ENCODE results near the gene KRTAP5-6.

Gene KRTAP5-6, protein sequence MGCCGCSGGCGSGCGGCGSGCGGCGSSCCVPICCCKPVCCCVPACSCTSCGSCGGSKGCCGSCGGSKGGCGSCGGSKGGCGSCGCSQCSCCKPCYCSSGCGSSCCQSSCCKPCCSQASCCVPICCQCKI

GRCh38 chr11:1696608-1697570, at the start of gene KRTAP5-6:
KRTAP5-6 (plus strand) TSS chr11:1697195; CDS start chr11:1697246, 51 bp downstream.
- no peak for DNase-seq
- in situ Hi-C loops (cut with MboI; ENCODE audit: low pct_unique_long_range_greater_than_20kb, low sequenced_read_pairs), result no loop called here

GRCh38 chr11:1647901-1648652, 48.9 kb upstream of the KRTAP5-6 start:
- no peak for DNase-seq

DNA sequence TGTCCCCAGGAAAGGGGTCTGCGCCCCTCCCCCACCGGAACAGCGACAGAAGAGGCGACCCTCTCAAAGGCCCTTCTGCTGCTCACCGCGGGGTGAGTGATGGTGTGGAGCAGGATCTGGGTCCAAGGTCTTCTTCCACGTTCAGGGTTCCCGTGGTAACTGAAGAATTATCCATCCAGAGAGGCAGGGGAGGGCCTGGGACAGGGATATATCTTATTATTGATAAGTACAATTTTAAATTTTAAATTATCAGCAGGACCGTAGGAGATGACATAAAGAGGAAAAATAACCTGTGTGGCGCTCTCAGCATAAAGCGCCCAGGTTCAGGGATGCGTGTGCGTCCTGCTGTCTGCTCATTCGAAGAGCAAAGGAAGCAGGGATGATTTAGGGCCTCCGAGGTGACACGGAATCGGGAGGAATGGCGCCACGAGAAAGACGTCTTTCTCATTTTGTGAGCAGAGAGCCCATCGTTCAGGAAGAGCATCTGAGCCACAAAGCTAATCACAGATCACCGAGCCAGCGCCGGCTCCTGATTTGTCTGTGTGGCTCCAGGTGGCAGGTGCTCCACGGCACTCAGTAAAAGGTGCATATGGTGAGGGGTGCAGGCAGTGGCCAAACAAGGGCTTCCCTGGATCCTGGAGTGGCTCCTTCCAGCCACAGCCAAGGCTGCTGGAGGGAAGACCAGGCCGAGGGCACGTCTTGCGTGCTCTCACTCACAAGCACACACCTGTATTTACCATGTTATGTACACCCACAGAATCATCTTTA, 48.2 kb upstream of the KRTAP5-6 start:
- in situ Hi-C loops (cut with MboI; ENCODE audit: low pct_unique_long_range_greater_than_20kb, low sequenced_read_pairs), result no loop called here

More at GRCh38 chr11:1647901-1648652, 48.9 kb upstream of the KRTAP5-6 start:
- in situ Hi-C loops (cut with MboI; ENCODE audit: low pct_unique_long_range_greater_than_20kb, low sequenced_read_pairs), result no loop called here

GRCh38 chr11:1650034-1650917, 46.7 kb upstream of the KRTAP5-6 start:
- no peak for DNase-seq
- in situ Hi-C loops (cut with MboI; ENCODE audit: low pct_unique_long_range_greater_than_20kb, low sequenced_read_pairs), result no loop called here

More for the DNA sequence above, 48.2 kb upstream of the KRTAP5-6 start:
- DNase-seq, result no peak

DNA sequence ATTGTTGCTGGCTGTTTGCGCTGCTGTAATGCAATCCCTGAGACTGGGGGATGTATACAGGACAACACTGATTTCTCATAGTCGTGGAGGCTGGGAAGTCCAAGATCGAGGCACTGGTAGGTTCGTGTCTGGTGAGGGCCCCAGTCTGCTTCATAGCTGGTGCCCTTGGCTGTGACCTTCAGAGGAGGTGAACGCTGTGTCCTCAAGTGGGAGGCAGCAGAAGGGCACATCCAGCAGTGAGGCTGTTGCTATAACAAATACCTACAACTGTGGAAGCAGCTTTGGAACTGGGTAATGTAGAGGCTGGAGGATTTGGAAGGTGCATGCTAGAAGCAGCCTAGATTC, 46.1 kb upstream of the KRTAP5-6 start:
- no peak for DNase-seq
- in situ Hi-C loops (cut with MboI; ENCODE audit: low pct_unique_long_range_greater_than_20kb, low sequenced_read_pairs), result no loop called here

DNA sequence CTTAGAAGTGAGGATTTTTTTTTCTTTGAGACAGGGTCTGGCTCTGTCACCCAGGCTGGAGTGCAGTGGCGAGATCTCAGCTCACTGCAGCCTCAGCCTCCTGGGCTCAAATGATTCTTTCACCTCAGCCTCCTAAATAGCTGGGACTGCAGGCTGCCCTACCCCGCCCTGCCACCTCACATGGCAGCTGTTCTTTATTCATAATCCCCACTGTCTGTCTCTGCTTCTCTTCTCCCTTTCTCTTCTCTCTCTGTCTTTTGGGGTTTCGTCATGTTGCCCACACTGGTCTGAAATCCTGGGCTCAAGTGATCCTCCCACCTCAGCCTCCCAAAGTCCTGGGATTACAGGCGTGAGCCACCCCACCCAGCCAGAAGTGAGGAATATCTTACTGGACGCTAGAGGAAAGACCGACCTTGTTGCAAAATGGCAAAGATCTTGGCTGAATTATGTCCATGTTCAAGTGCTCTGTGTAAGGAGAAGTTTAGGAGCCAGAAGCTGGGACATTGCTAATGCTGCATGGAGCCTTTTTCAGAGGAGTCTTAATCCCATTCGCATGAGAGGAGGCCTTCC, 45.5 kb upstream of the KRTAP5-6 start:
- in situ Hi-C loops (cut with MboI; ENCODE audit: low pct_unique_long_range_greater_than_20kb, low sequenced_read_pairs), result no loop called here
- no peak for DNase-seq

- no peak for DNase-seq
- in situ Hi-C loops (cut with MboI; ENCODE audit: low pct_unique_long_range_greater_than_20kb, low sequenced_read_pairs), result no loop called here
Measured at GRCh38 chr11:1652026-1652425, 45.0 kb upstream of the KRTAP5-6 start.

DNA sequence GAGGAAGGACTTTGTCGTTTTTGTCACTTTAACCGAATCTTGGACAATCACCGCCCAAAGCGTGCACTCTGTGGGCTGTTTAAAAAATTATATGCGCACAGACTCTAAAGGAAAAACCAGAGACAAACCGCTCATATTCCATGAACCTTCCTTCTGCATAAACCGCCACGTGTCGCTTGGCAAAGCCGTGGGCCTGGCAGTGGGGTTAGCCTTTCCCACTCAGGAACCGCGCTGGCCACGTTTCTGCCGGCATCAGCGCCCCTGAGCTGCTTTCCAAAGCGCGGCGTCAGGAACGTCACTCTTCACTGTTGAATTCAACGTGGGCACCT, 44.6 kb upstream of the KRTAP5-6 start:
- no peak for DNase-seq
- in situ Hi-C loops (cut with MboI; ENCODE audit: low pct_unique_long_range_greater_than_20kb, low sequenced_read_pairs), result no loop called here

- in situ Hi-C loops (cut with MboI; ENCODE audit: low pct_unique_long_range_greater_than_20kb, low sequenced_read_pairs), result no loop called here
Measured at GRCh38 chr11:1652771-1653540, 44.0 kb upstream of the KRTAP5-6 start.

DNA sequence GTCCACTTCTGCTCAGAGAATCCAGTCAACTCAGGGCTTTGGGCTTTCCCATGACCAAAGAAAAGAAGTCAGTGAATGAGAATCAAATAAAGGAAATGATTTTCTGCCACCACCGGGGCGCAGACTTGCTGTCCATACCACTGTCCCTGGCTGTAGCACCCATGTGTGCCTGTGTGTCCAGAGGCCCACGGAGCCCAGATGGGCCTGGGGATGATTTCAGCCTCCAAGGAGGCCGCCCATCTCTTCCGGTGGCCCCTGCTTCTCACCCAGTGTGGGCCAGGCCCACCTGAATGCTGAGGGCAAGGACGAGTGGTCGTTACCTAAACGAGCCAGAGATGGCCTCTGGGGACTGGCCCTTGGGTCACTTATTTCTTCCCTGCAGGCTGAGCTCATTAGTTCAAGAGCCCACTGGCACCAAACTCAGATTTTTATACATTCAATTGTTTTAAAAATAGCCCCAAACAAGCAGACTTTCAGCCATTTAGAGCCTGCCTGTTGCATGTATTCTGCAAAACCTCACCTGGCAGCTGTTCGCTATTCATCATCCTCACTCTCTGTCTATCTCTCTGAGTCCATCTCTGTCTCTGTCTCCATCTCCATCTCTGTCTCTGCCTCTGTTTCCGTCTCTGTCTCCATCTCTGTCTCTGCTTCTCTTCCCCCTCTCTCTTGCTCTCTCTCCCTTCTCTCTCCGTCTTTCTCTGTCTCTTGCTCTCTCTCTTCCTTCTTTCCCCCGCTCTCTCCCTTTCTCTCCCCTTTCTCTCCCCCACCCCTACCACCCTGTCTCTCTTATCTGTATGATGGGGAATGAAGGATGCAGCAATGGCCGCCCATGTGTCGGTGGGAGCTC, 43.2 kb upstream of the KRTAP5-6 start:
- DNase-seq, result no peak
- in situ Hi-C loops (cut with MboI; ENCODE audit: low pct_unique_long_range_greater_than_20kb, low sequenced_read_pairs), result no loop called here

More at GRCh38 chr11:1652771-1653540, 44.0 kb upstream of the KRTAP5-6 start:
- DNase-seq, result peak; percentile 60

GRCh38 chr11:1654388-1655167, 42.4 kb upstream of the KRTAP5-6 start:
- in situ Hi-C loops (cut with MboI; ENCODE audit: low pct_unique_long_range_greater_than_20kb, low sequenced_read_pairs), result no loop called here
- DNase-seq, result no peak

GRCh38 chr11:1655168-1656060, 41.6 kb upstream of the KRTAP5-6 start:
- in situ Hi-C loops (cut with MboI; ENCODE audit: low pct_unique_long_range_greater_than_20kb, low sequenced_read_pairs), result no loop called here
- no peak for DNase-seq

DNA sequence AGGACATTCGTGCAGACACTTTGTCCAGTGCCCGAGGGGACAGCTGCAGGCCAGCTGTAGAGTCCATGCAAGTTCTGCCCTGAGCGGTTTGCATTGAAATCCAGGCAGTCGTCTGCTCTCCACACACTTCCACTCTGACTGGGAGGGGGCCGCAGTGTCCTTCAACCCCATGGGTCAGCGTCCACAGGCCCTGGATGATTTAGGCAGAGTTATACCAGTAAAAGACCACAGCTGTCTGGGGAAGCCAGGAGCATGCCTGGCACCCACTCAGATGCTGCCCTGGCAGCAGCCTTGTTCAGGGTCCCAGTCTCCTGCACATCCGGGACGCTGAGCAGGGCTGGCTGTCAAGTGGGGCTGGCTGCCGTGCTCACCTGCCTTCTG, 40.9 kb upstream of the KRTAP5-6 start:
- in situ Hi-C loops (cut with MboI; ENCODE audit: low pct_unique_long_range_greater_than_20kb, low sequenced_read_pairs), result no loop called here
- DNase-seq, result no peak

DNA sequence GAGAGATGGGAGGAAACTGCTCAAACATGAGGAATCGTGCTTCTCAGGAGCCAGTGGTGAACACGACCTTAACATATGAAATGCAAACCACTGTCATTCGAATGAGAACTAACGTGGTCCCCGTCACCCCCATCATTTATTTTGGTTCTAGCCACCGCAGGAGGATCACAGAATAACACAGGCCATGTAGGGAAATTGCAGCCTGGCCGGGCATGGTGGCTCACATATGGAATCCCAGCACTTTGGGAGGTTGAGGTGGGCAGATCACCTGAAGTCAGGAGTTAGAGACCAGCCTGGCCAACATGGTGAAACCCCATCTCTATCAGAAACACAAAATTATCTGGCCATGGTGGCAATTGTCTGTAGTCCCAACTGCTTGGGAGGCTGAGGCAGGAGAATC, 40.3 kb upstream of the KRTAP5-6 start:
- no peak for DNase-seq
- in situ Hi-C loops (cut with MboI; ENCODE audit: low pct_unique_long_range_greater_than_20kb, low sequenced_read_pairs), result no loop called here

DNA sequence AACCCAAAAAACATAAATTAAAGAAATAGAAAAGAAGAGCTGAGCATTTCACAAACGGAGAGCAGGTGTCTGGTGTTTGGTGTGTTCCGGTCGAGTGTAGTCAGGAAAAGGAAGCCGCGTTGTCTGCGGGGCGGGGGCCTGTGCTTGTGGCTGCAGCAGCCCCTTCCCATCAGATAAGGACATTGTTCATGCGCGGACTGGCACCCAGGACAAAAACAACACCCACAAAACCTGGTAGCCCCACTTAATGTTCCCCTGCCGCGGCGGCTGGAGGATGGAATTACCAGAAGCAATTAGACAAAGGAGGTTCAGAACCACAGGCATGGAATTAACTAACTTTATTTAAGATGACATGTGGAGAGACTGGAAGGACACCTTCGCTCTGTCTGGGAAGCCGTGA, 37.5 kb upstream of the KRTAP5-6 start:
- DNase-seq, result no peak
- in situ Hi-C loops (cut with MboI; ENCODE audit: low pct_unique_long_range_greater_than_20kb, low sequenced_read_pairs), result no loop called here

Measured in KBM-7 (cell line).